Left ventricle myocardium inferior (tissue), 1 donor: ENCODE results near the gene GRIK5. TPM values are rescaled to one million over a fixed set of nuclear protein-coding genes. Genes with fewer than 3 reads are reported as not detected.

ENCODE experiments used
- DNase-seq: peaks from one replicate; pipeline ENCODE4 v3.0.0-alpha.2; 2020
- H3K27ac ChIP-seq: fragments of 200-600 bp; replicated peaks from 2 replicates; pipeline ENCODE4 v1.8.0; 2021
- H3K27me3 ChIP-seq: fragments of 200-600 bp; 2 replicates; pipeline ENCODE4 v1.8.0; 2021; ENCODE audit warnings: low read depth
- H3K36me3 ChIP-seq: fragments of 200-600 bp; 2 replicates; pipeline ENCODE4 v1.8.0; 2021
- H3K4me1 ChIP-seq: fragments of 200-600 bp; 2 replicates; pipeline ENCODE4 v1.8.0; 2021
- H3K4me3 ChIP-seq: fragments of 200-600 bp; 2 replicates; pipeline ENCODE4 v1.8.0; 2021; ENCODE audit warnings: mild to moderate bottlenecking, moderate library complexity
- H3K9me3 ChIP-seq: fragments of 200-600 bp; replicated peaks from 2 replicates; pipeline ENCODE4 v1.8.0; 2021
- CTCF ChIP-seq: fragments of 200-600 bp; IDR thresholded peaks from 2 replicates; pipeline ENCODE4 v1.8.0; 2021; ENCODE audit warnings: antibody characterized with exemption, mild to moderate bottlenecking, borderline replicate concordance
- intact Hi-C: fragments of 100-400 bp; cut with micrococcal nuclease; formaldehyde crosslinking; loops from one replicate; pipeline ENCODE4 v1.11.0; 2022
- total RNA-seq: library from RNA; stranded (reverse); fragmentation: NEBNext Ultra II Directional; extraction: Animal tissue kit (Norgen Biotek cat#: 25700); gene quantifications from one replicate; pipeline ENCODE4 v1.2.1, GENCODE V29; 2021
- donor health status: DM: no; HTN: yes; CAD: no; lungs with severe emphysema.

GRIK5 gene
- total RNA-seq, 1 donor from 2014 or later, result 2.1 TPM

GRCh38 chr19:42091300-42091699 is 21.3 kb upstream of the GRIK5 start:
- intact Hi-C loops, result no loop called here
- Histone ChIP-seq H3K27ac (no peak overlapping the region), H3K9me3 (no peaks in the 10 kb centered on the region), H3K36me3 (no peaks in the 10 kb centered on the region), H3K27me3 (peaks cover 20% of the 10 kb centered on the region), H3K4me3 (no peak overlapping the region), H3K4me1 (peaks cover 15% of the 10 kb centered on the region)
- no peak for TF ChIP-seq CTCF
- no peak for DNase-seq

DNA sequence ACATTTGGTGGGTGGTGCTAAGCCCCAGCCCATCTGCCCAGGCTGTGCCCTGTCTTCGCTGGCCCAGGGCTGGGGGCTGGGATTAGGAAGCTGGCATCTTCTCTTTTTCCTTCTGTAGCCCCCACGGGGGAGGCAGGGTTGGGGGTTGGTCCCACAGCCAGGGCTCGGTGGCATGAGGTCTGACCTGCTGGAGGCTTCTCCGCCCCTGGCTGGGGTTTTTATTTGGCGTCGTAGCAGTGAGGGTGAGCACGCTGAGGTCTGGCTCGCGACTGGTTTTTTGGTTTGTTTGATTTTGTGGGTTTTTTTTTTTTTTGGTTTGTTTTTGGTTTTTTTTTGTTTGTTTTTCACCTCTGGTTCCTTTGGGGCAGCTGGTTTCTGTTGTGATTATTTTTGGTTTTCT is 20.7 kb upstream of the GRIK5 start:
- Histone ChIP-seq H3K4me1 (peaks cover 15% of the 10 kb centered on the region), H3K27ac (no peak overlapping the region), H3K4me3 (no peak overlapping the region), H3K9me3 (no peaks in the 10 kb centered on the region), H3K36me3 (no peaks in the 10 kb centered on the region), H3K27me3 (peaks cover 14% of the 10 kb centered on the region)
- intact Hi-C loops, result no loop called here
- no peak for TF ChIP-seq CTCF
- DNase-seq, result no peak

DNA sequence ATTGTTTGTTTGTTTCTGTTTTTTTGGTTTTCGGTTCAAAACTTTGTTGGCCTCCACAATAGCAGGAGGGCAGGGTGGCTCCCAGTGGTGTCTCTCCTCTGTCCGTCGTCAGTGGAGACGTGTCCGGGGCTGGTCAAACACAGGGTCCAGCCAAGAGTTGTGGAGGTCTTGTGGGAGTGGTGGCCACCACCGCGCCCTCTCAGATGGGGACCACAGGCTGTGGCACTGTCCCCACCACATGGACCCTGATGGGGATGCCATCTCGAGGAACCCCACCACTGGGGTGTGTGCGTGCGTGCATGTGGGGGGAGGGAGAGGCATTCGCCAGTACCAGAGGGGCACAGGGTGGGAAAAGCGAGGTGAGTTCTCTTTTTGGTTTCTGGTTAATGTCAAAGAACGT is 19.8 kb upstream of the GRIK5 start:
- Histone ChIP-seq H3K27ac (no peak overlapping the region), H3K27me3 (peaks cover 5% of the 10 kb centered on the region), H3K36me3 (no peaks in the 10 kb centered on the region), H3K9me3 (no peaks in the 10 kb centered on the region), H3K4me3 (no peak overlapping the region), H3K4me1 (peaks cover 15% of the 10 kb centered on the region)
- DNase-seq, result no peak
- no peak for TF ChIP-seq CTCF
- intact Hi-C loops, result no loop called here

DNA sequence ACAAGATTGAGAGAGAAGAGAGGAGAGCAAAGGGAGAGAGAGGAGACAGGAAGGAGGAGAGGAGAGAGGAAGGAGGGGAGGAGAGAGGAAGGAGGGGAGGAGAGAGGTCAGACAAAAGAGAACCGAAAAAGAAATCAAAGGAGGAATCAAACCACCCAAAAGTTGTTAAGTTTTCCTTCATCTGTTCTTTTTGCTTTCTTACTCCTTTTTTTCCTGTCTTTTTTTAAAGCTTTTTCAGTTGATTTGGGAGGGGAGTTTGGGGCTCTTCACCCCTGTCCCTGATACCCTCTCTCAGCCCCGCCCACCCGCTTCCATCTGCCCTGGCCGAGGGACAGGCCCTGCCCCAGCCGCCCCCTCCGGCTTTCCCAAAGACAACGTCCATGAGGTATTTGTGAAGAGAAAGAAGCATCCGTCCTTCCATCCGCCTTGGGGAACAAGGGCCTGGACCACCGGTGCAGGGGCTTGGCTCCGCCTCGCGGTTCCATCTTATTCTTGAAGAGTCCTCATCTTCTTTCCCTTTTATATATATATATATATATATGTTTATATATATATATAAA is 19.3 kb upstream of the GRIK5 start:
- no peak for TF ChIP-seq CTCF
- intact Hi-C loops, result no loop called here
- Histone ChIP-seq H3K4me3 (peak overlapping the region; percentile 10), H3K27ac (peak overlapping the region; percentile 52), H3K9me3 (no peaks in the 10 kb centered on the region), H3K36me3 (no peaks in the 10 kb centered on the region), H3K27me3 (no peaks in the 10 kb centered on the region), H3K4me1 (peaks cover 15% of the 10 kb centered on the region)
- no peak for DNase-seq

DNA sequence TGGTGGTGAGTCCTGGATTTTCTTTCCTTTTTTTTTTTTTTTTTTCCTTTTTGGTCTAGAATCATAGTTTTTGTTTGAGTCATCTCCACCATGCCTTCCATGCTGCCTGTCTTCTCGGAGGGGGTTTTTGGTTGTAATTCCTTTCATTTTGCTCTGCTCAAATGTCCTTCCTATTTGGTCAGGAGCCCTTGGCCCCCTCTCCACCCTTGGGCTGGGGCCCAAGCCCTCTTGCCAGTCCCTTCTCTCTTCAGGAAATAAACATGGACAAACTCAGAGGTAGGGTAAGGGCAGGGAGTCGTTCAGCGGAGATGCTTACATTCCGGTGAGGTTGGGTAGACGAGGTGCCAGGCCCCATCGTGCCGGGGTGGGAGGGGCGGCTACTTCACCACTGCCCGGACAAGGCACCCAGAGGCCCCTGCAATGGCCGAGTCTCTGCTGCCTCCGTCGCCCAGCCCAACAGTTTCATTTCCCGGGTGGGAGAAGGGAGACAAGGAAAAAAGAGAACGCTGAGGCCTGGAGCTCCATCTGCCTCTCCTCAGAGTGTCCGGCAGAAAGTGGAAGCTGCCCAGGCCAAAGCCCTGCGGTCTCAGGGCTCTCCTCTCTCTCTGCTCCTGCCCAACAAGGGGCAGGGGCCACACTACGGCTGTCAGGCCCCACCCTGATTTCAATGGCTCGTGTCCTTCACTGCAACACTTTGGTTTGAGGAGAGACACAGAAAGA is 18.6 kb upstream of the GRIK5 start:
- H3K27ac ChIP-seq, result peak overlapping the region; percentile 52

More for the DNA sequence above, 18.6 kb upstream of the GRIK5 start:
- DNase-seq, result no peak
- H3K9me3 ChIP-seq, result no peaks in the 10 kb centered on the region
- H3K4me1 ChIP-seq, result peaks cover 15% of the 10 kb centered on the region
- intact Hi-C loops, result no loop called here
- H3K36me3 ChIP-seq, result no peaks in the 10 kb centered on the region
- peak overlapping the region; percentile 10 for H3K4me3 ChIP-seq
- H3K27me3 ChIP-seq, result no peaks in the 10 kb centered on the region
- no peak for TF ChIP-seq CTCF
